Spleen (tissue), 7 donors: Measurements from ENCODE around the gene ACP5.

Experiments
- POLR2A ChIP-seq, 3 donors: fragments of 450-650 bp; IDR thresholded peaks; one replicate each; pipeline ENCODE4 v1.5.1; 2017; ENCODE audit warnings: antibody characterized with exemption in 3 of 3, mild to moderate bottlenecking in 1 of 3
- POLR2AphosphoS5 ChIP-seq, 3 donors: sonication (generic); formaldehyde crosslinking; IDR thresholded peaks; one replicate each; pipeline ENCODE4 v1.5.1; 2017; ENCODE audit warnings: antibody characterized with exemption in 3 of 3
- TF ChIP-seq, protein P1 (sequence below), 11 experiments: fragments of 200-600 bp in 7 of 11; fragments of 450-650 bp in 4 of 11; sonication (generic) in 4 of 11; IDR thresholded peaks in 8 of 11; conservative IDR thresholded peaks in 3 of 11; 1 replicate in 7 of 11; 2 replicates in 4 of 11; pipeline versions ENCODE4 v1.4.0 to v1.8.0; 2016 to 2021; ENCODE audit warnings: antibody characterized with exemption in 11 of 11, inconsistent platforms in 4 of 11, mild to moderate bottlenecking in 1 of 11
- donor health status: DM: no; HTN: no; CAD: no; lungs with moderate emphysema.
- donor health status: DM: no; HTN: no; CAD: no.
- donor health status: DM: no; HTN: no; CAD: no.

- TF ChIP-seq, protein P1, sequence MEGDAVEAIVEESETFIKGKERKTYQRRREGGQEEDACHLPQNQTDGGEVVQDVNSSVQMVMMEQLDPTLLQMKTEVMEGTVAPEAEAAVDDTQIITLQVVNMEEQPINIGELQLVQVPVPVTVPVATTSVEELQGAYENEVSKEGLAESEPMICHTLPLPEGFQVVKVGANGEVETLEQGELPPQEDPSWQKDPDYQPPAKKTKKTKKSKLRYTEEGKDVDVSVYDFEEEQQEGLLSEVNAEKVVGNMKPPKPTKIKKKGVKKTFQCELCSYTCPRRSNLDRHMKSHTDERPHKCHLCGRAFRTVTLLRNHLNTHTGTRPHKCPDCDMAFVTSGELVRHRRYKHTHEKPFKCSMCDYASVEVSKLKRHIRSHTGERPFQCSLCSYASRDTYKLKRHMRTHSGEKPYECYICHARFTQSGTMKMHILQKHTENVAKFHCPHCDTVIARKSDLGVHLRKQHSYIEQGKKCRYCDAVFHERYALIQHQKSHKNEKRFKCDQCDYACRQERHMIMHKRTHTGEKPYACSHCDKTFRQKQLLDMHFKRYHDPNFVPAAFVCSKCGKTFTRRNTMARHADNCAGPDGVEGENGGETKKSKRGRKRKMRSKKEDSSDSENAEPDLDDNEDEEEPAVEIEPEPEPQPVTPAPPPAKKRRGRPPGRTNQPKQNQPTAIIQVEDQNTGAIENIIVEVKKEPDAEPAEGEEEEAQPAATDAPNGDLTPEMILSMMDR (IDR thresholded peaks at IDR 0.05 in 8 of 11, conservative IDR thresholded peaks at IDR 0.05 in 3 of 11): no peak
- TF ChIP-seq POLR2AphosphoS5 (IDR thresholded peaks at IDR 0.05) (no peak), POLR2A (IDR thresholded peaks at IDR 0.05) (no peak)
Observed at GRCh38 chr19:11577451-11578257, at the start of gene ACP5.
